NOMO-1 (cell line): ENCODE data around the gene LCN12.

Source experiments
- DNase-seq, 2 experiments: peaks; one replicate each; lab custom pipeline; 2025; ENCODE audit not compliant: unreplicated experiment in 2 of 2; lab: John Stamatoyannopoulos, UW

The LCN12 gene

GRCh38 chr9:136926749-136927148, 25.3 kb upstream of the LCN12 start:
- DNase-seq, result no peak

GRCh38 chr9:136927343-136928271, 24.5 kb upstream of the LCN12 start:
- DNase-seq, result no peak

- peak; percentile 80 to 95 for DNase-seq
These were observed 23.5 kb upstream of the LCN12 start for GRCh38 chr9:136928591-136928990.

GRCh38 chr9:136930014-136930413, 22.1 kb upstream of the LCN12 start:
- no peak for DNase-seq

- DNase-seq, result no peak
These were observed 20.4 kb upstream of the LCN12 start for GRCh38 chr9:136931611-136932130.

- no peak for DNase-seq
These were observed 17.8 kb upstream of the LCN12 start for GRCh38 chr9:136934277-136934676.

GRCh38 chr9:136935651-136936050, 16.4 kb upstream of the LCN12 start:
- peak; percentile 86 to 99 for DNase-seq

- DNase-seq, result no peak
These were observed 15.4 kb upstream of the LCN12 start for GRCh38 chr9:136936645-136937170.

- no peak for DNase-seq
These were observed 14.7 kb upstream of the LCN12 start for GRCh38 chr9:136937186-136938001.

- no peak for DNase-seq
These were observed 12.6 kb upstream of the LCN12 start for GRCh38 chr9:136939431-136939995.

- no peak for DNase-seq
These were observed 12.0 kb upstream of the LCN12 start for GRCh38 chr9:136939996-136940525.

GRCh38 chr9:136940526-136941230, 11.4 kb upstream of the LCN12 start:
- no peak for DNase-seq

GRCh38 chr9:136941231-136942111, 10.6 kb upstream of the LCN12 start:
- no peak for DNase-seq

GRCh38 chr9:136942112-136942880, 9.8 kb upstream of the LCN12 start:
- DNase-seq, result no peak

- DNase-seq, result no peak
These were observed 9.2 kb upstream of the LCN12 start for GRCh38 chr9:136942881-136943230.

GRCh38 chr9:136943291-136944211, 8.5 kb upstream of the LCN12 start:
- no peak for DNase-seq

GRCh38 chr9:136944212-136944518, 7.9 kb upstream of the LCN12 start:
- peak; percentile 72 to 78 for DNase-seq
